Measurements from ENCODE around the gene UNC13B.

DNA sequence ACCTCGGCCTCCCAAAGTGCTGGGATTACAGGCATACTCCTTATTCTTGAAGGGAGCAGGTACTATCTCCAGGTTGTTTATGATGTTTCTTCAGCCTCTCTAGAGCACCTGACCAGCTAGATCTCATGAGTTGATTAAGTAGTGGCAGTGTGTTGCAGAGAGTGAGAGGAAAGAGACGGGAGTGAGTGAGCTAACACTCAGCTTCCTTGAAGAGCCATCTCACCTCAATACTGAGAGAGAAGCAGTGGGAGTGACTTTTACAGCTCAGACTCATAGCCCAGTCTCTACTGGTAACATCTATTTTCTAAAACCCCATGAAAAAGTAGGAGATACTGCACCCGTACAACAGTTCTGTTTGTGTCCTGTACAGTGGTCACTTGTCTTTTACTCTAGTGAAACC, 284.2 kb downstream of the UNC13B start:
- no peak for TF ChIP-seq EZH2 (IDR thresholded peaks at IDR 0.05; ENCODE audit: low read length, unreplicated experiment)
- TF ChIP-seq, protein P1, sequence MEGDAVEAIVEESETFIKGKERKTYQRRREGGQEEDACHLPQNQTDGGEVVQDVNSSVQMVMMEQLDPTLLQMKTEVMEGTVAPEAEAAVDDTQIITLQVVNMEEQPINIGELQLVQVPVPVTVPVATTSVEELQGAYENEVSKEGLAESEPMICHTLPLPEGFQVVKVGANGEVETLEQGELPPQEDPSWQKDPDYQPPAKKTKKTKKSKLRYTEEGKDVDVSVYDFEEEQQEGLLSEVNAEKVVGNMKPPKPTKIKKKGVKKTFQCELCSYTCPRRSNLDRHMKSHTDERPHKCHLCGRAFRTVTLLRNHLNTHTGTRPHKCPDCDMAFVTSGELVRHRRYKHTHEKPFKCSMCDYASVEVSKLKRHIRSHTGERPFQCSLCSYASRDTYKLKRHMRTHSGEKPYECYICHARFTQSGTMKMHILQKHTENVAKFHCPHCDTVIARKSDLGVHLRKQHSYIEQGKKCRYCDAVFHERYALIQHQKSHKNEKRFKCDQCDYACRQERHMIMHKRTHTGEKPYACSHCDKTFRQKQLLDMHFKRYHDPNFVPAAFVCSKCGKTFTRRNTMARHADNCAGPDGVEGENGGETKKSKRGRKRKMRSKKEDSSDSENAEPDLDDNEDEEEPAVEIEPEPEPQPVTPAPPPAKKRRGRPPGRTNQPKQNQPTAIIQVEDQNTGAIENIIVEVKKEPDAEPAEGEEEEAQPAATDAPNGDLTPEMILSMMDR (conservative IDR thresholded peaks at IDR 0.05; ENCODE audit: low read depth, low read length): no peak
